HL-60 (cell line): Measurements from ENCODE around the gene PIP5K1B.

Experiments
- DNase-seq, 2 experiments: peaks; one replicate each; pipeline ENCODE4 v3.0.0-alpha.2; 2010 to 2020; ENCODE audit warnings: low read depth in 1 of 2, low spot score in 1 of 2
- H3K27ac ChIP-seq: fragments of 250-450 bp; sonication (Bioruptor Pico); replicated peaks from 2 replicates; pipeline ENCODE4 v1.5.1; 2020; ENCODE audit warnings: mild to moderate bottlenecking, moderate library complexity
- H3K27me3 ChIP-seq: fragments of 250-450 bp; sonication (Bioruptor Pico); 2 replicates; pipeline ENCODE4 v1.5.1; 2021; ENCODE audit warnings: mild to moderate bottlenecking, moderate library complexity; ENCODE audit not compliant: insufficient read depth, poor library complexity, severe bottlenecking
- H3K4me3 ChIP-seq: replicated peaks from 2 replicates; pipeline ENCODE4 v1.5.1; 2011; ENCODE audit warnings: mild to moderate bottlenecking, control low read depth, low read length; ENCODE audit not compliant: insufficient read depth
- GABPA ChIP-seq: IDR thresholded peaks from 2 replicates; pipeline ENCODE4 v1.6.1; 2012; ENCODE audit warnings: low read depth
- POLR2AphosphoS5 ChIP-seq: IDR thresholded peaks from 2 replicates; pipeline ENCODE4 v1.6.1; 2012; ENCODE audit warnings: low read depth
- SPI1 ChIP-seq: IDR thresholded peaks from 2 replicates; pipeline ENCODE4 v1.6.1; 2012; ENCODE audit warnings: low read depth, mild to moderate bottlenecking, borderline replicate concordance
- TF ChIP-seq, protein P1 (sequence below): IDR thresholded peaks from 2 replicates; pipeline ENCODE4 v1.6.1; 2012; ENCODE audit warnings: low read depth; ENCODE audit not compliant: insufficient replicate concordance
- TF ChIP-seq, protein P2 (sequence below): IDR thresholded peaks from one replicate; pipeline ENCODE4 v1.5.1; 2011; ENCODE audit warnings: low read length, control low read depth, inconsistent platforms; ENCODE audit not compliant: insufficient read depth

PIP5K1B gene

DNA sequence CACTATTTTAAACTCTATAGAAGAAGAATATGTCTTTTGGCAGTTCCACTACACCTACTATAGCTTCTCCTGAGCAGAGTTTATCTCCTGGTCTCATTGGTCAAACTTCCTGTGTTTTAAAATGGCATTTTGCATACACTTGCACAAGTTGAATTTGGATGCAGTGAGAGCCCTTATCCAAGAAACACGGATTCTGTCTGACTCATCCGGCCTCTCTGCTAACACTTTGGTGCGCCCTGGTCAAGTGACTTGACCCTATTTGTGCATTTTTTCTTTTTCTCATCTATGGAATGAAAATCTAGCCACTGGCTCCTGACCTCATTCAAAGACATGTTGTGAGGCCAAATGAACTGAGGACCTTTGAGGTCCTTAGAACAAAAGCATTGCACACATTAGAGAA lies 20.0 kb downstream of the PIP5K1B start:
- Histone ChIP-seq H3K4me3 (no peak overlapping the region), H3K27ac (no peak overlapping the region), H3K27me3 (no peaks in the 10 kb centered on the region)
- TF ChIP-seq, protein P1, sequence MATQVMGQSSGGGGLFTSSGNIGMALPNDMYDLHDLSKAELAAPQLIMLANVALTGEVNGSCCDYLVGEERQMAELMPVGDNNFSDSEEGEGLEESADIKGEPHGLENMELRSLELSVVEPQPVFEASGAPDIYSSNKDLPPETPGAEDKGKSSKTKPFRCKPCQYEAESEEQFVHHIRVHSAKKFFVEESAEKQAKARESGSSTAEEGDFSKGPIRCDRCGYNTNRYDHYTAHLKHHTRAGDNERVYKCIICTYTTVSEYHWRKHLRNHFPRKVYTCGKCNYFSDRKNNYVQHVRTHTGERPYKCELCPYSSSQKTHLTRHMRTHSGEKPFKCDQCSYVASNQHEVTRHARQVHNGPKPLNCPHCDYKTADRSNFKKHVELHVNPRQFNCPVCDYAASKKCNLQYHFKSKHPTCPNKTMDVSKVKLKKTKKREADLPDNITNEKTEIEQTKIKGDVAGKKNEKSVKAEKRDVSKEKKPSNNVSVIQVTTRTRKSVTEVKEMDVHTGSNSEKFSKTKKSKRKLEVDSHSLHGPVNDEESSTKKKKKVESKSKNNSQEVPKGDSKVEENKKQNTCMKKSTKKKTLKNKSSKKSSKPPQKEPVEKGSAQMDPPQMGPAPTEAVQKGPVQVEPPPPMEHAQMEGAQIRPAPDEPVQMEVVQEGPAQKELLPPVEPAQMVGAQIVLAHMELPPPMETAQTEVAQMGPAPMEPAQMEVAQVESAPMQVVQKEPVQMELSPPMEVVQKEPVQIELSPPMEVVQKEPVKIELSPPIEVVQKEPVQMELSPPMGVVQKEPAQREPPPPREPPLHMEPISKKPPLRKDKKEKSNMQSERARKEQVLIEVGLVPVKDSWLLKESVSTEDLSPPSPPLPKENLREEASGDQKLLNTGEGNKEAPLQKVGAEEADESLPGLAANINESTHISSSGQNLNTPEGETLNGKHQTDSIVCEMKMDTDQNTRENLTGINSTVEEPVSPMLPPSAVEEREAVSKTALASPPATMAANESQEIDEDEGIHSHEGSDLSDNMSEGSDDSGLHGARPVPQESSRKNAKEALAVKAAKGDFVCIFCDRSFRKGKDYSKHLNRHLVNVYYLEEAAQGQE: no peak
- TF ChIP-seq SPI1: no peak
- TF ChIP-seq GABPA: no peak
- no peak for TF ChIP-seq POLR2AphosphoS5
- TF ChIP-seq, protein P2, sequence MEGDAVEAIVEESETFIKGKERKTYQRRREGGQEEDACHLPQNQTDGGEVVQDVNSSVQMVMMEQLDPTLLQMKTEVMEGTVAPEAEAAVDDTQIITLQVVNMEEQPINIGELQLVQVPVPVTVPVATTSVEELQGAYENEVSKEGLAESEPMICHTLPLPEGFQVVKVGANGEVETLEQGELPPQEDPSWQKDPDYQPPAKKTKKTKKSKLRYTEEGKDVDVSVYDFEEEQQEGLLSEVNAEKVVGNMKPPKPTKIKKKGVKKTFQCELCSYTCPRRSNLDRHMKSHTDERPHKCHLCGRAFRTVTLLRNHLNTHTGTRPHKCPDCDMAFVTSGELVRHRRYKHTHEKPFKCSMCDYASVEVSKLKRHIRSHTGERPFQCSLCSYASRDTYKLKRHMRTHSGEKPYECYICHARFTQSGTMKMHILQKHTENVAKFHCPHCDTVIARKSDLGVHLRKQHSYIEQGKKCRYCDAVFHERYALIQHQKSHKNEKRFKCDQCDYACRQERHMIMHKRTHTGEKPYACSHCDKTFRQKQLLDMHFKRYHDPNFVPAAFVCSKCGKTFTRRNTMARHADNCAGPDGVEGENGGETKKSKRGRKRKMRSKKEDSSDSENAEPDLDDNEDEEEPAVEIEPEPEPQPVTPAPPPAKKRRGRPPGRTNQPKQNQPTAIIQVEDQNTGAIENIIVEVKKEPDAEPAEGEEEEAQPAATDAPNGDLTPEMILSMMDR: no peak
- no peak for DNase-seq

- DNase-seq: no peak
- no peak overlapping the region for H3K27ac ChIP-seq
- H3K27me3 ChIP-seq: no peaks in the 10 kb centered on the region
- no peak overlapping the region for H3K4me3 ChIP-seq
- TF ChIP-seq POLR2AphosphoS5: no peak
- no peak for TF ChIP-seq SPI1
- no peak for TF ChIP-seq GABPA
- TF ChIP-seq, protein P2: no peak
- TF ChIP-seq, protein P1: no peak
Observed at GRCh38 chr9:68726489-68726888, 21.4 kb downstream of the PIP5K1B start.

DNA sequence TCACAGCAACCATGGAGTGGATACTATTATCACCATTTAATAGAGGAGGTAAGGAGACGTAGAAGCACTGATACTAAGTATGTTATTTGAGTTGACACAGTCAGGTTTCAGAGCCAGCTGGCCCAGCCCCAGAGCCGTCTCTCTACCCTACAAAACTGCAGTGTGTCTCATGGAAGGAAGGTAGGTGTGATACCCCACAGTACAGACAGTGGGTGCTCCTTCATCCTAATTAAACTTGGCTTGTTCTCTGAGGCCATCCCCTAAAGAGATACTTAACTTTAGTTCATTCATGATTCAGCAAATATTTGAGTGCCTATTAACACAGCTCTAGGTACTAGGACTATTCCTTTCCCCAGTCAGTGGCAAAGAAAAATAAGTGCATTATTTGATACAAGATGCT lies 22.6 kb downstream of the PIP5K1B start:
- H3K27ac ChIP-seq: no peak overlapping the region
- TF ChIP-seq POLR2AphosphoS5 (no peak), SPI1 (no peak), GABPA (no peak)
- TF ChIP-seq, protein P1: no peak
- TF ChIP-seq, protein P2: no peak
- no peaks in the 10 kb centered on the region for H3K27me3 ChIP-seq
- no peak for DNase-seq
- no peak overlapping the region for H3K4me3 ChIP-seq
